ENCODE results near the gene CASKIN2.

DNA sequence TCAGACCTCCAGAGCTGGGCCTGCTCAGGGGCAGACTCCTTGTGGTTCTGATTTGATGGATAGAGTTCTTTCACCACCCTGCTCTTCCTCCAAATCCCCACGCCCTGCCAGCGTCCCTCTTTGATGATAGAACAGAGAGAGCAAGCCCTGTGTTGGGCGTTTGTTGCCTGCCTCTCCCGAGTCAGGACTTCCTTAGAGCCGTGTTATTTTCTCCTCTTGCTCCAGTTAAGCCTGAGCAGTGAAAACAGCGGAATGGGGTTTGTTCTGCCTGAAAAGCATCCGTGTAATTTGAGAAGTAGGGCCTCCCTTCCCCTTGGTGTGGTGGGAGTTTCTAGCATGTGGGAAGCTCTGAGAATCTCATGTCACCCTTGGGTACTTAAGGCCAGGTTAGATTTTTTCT, 36.8 kb downstream of the CASKIN2 start:
- TF ChIP-seq, protein P1, sequence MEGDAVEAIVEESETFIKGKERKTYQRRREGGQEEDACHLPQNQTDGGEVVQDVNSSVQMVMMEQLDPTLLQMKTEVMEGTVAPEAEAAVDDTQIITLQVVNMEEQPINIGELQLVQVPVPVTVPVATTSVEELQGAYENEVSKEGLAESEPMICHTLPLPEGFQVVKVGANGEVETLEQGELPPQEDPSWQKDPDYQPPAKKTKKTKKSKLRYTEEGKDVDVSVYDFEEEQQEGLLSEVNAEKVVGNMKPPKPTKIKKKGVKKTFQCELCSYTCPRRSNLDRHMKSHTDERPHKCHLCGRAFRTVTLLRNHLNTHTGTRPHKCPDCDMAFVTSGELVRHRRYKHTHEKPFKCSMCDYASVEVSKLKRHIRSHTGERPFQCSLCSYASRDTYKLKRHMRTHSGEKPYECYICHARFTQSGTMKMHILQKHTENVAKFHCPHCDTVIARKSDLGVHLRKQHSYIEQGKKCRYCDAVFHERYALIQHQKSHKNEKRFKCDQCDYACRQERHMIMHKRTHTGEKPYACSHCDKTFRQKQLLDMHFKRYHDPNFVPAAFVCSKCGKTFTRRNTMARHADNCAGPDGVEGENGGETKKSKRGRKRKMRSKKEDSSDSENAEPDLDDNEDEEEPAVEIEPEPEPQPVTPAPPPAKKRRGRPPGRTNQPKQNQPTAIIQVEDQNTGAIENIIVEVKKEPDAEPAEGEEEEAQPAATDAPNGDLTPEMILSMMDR (IDR thresholded peaks at IDR 0.05; ENCODE audit: low read depth, low read length, poor library complexity, severe bottlenecking), result no peak
- no peak for TF ChIP-seq EZH2phosphoT487 (IDR thresholded peaks at IDR 0.05; ENCODE audit: borderline replicate concordance, low read length)
